T-cell (primary cell): ENCODE results near the gene NCS1. TPM values are rescaled to one million over a fixed set of nuclear protein-coding genes. Genes with fewer than 3 reads are reported as not detected.

Source experiments
- ATAC-seq, 4 experiments: fragments of 200-7000 bp in 3 of 4; fragments of 150-1000 bp in 1 of 4; cut with Tn5 transposase; replicated peaks in 1 of 4; 1 replicate in 3 of 4; 2 replicates in 1 of 4; pipeline ENCODE4 v1.10.0; 2021; ENCODE audit warnings: moderate library complexity in 3 of 4, mild to moderate bottlenecking in 2 of 4, moderate number of reproducible peaks in 1 of 4
- CTCF ChIA-PET, 2 donors: fragments of 300-600 bp; sonication (Branson Sonifier 250); formaldehyde crosslinking; loops; one replicate each; lab custom pipeline; 2022; ENCODE audit warnings: antibody characterized with exemption in 2 of 2; lab: Charles Lee
- POLR2A ChIA-PET, 2 donors: fragments of 300-600 bp; sonication (Branson Sonifier 250); formaldehyde crosslinking; loops; one replicate each; lab custom pipeline; 2022; ENCODE audit warnings: antibody characterized with exemption in 2 of 2; lab: Charles Lee
- DNase-seq, 35 experiments: peaks; one replicate each; pipeline versions ENCODE4 v3.0.0 to v3.0.0-alpha.2; 2013 to 2023
- H3K27ac ChIP-seq: one replicate; pipeline ENCODE4 v1.5.1; 2013; ENCODE audit warnings: low read length
- H3K27me3 ChIP-seq, 2 experiments: replicated peaks in 1 of 2; 1 replicate in 1 of 2; 2 replicates in 1 of 2; pipeline versions ENCODE4 v1.6.1 to v1.7.0; 2013; ENCODE audit warnings: low read length in 1 of 2, mixed read lengths in 1 of 2; ENCODE audit not compliant: control insufficient read depth in 2 of 2, insufficient read depth in 2 of 2; ENCODE audit errors: extremely low read depth in 1 of 2
- H3K36me3 ChIP-seq, 2 donors: 1 replicate in 1 of 2; 2 replicates in 1 of 2; pipeline versions ENCODE4 v1.6.1 to v1.7.0; 2013; ENCODE audit warnings: low read length in 1 of 2; ENCODE audit not compliant: control insufficient read depth in 2 of 2, insufficient read depth in 1 of 2; ENCODE audit errors: extremely low read depth in 1 of 2
- H3K4me1 ChIP-seq, 2 experiments: 1 replicate in 1 of 2; 2 replicates in 1 of 2; pipeline versions ENCODE4 v1.6.1 to v1.7.0; 2013; ENCODE audit warnings: low read length in 2 of 2, mixed read lengths in 1 of 2; ENCODE audit not compliant: insufficient read depth in 2 of 2, control insufficient read depth in 1 of 2; ENCODE audit errors: extremely low read depth in 1 of 2
- H3K4me3 ChIP-seq, 2 donors: 1 replicate in 1 of 2; 2 replicates in 1 of 2; pipeline versions ENCODE4 v1.5.1 to v1.7.0; 2013; ENCODE audit warnings: mild to moderate bottlenecking in 2 of 2, low read length in 1 of 2, moderate library complexity in 1 of 2; ENCODE audit not compliant: control insufficient read depth in 1 of 2; ENCODE audit errors: extremely low read depth in 1 of 2
- H3K9me3 ChIP-seq: 2 replicates; pipeline ENCODE4 v1.7.0; 2013
- H3K27ac Mint-ChIP-seq, 2 donors: one replicate each; pipeline ENCODE4 v1.8.0; 2020 to 2021; ENCODE audit warnings: mild to moderate bottlenecking in 2 of 2, mixed read lengths in 2 of 2
- H3K27me3 Mint-ChIP-seq, 2 donors: one replicate each; pipeline ENCODE4 v1.8.0; 2021 to 2022; ENCODE audit warnings: mixed read lengths in 2 of 2
- H3K36me3 Mint-ChIP-seq: one replicate; pipeline ENCODE4 v1.8.0; 2021; ENCODE audit warnings: mixed read lengths
- H3K4me1 Mint-ChIP-seq, 3 donors: one replicate each; pipeline ENCODE4 v1.8.0; 2020 to 2022; ENCODE audit warnings: mixed read lengths in 3 of 3, mild to moderate bottlenecking in 1 of 3
- H3K4me3 Mint-ChIP-seq, 3 donors: one replicate each; pipeline ENCODE4 v1.8.0; 2020 to 2022; ENCODE audit warnings: mild to moderate bottlenecking in 3 of 3, mixed read lengths in 3 of 3, moderate library complexity in 3 of 3
- H3K9me3 Mint-ChIP-seq, 3 donors: one replicate each; pipeline ENCODE4 v1.8.0; 2020 to 2022; ENCODE audit warnings: mixed read lengths in 3 of 3
- WGBS: methylation state at CpG from one replicate; pipeline ENCODE4 v1.1.5; 2013; ENCODE audit warnings: missing lambda C conversion rate; ENCODE audit not compliant: insufficient coverage; 5-methylcytosine and 5-hydroxymethylcytosine counted together
- total RNA-seq, 35 experiments: library from RNA in 6 of 35; stranded (reverse) in 6 of 35; fragments of 120-200 nt in 1 of 35; gene quantifications; one replicate each; pipeline versions ENCODE4 v1.2.1 to v1.2.4 and lab custom pipeline; 2013 to 2026

Gene NCS1
- total RNA-seq, 5 donors from 2014 or later (not counting 1 experiment from before 2014, with no cell fraction given) = 0.20 to 0.82 (median 0.46) TPM; not detected in 1

- H3K27me3 Mint-ChIP-seq = peaks cover 13 to 23% of the 10 kb centered on the region in 2 donors
- CTCF ChIA-PET = no interaction called here
- H3K27ac Mint-ChIP-seq = no peak overlapping the region
- H3K4me1 Mint-ChIP-seq = peaks cover 0 to 2% (median 2%) of the 10 kb centered on the region in 3 donors
- Histone ChIP-seq H3K27ac (no peak overlapping the region), H3K9me3 (no peaks in the 10 kb centered on the region), H3K4me1 (no peaks in the 10 kb centered on the region), H3K27me3 (peaks cover 3 to 13% of the 10 kb centered on the region in 2 experiments), H3K4me3 (no peak overlapping the region), H3K36me3 (no peaks in the 10 kb centered on the region)
- no peak overlapping the region for H3K4me3 Mint-ChIP-seq
- no peaks in the 10 kb centered on the region for H3K9me3 Mint-ChIP-seq
- no peak for DNase-seq
- POLR2A ChIA-PET = no interaction called here
- 85% methylated on average over 5 of the region's 5 CpGs for WGBS
- no peaks in the 10 kb centered on the region for H3K36me3 Mint-ChIP-seq
- ATAC-seq = no peak
Measured at GRCh38 chr9:130149654-130150286, 22.4 kb upstream of the NCS1 start.

- ATAC-seq (no peak), DNase-seq (no peak)
- Histone ChIP-seq H3K4me1 (no peaks in the 10 kb centered on the region), H3K4me3 (no peak overlapping the region), H3K36me3 (no peaks in the 10 kb centered on the region), H3K9me3 (no peaks in the 10 kb centered on the region), H3K27ac (no peak overlapping the region), H3K27me3 (peaks cover 3 to 6% of the 10 kb centered on the region in 2 experiments)
- no peaks in the 10 kb centered on the region for H3K4me1 Mint-ChIP-seq
- 94% methylated on average over 7 of the region's 14 CpGs for WGBS
- CTCF ChIA-PET = no interaction called here
- H3K27ac Mint-ChIP-seq = no peak overlapping the region
- H3K36me3 Mint-ChIP-seq = no peaks in the 10 kb centered on the region
- peaks cover 9 to 14% of the 10 kb centered on the region in 2 donors for H3K27me3 Mint-ChIP-seq
- no peaks in the 10 kb centered on the region for H3K9me3 Mint-ChIP-seq
- POLR2A ChIA-PET = no interaction called here
- no peak overlapping the region for H3K4me3 Mint-ChIP-seq
Measured at GRCh38 chr9:130150779-130151382, 21.3 kb upstream of the NCS1 start.

GRCh38 chr9:130154816-130155215 is 17.4 kb upstream of the NCS1 start:
- H3K9me3 ChIP-seq = no peaks in the 10 kb centered on the region
- no peak overlapping the region for H3K27ac ChIP-seq
- H3K4me1 ChIP-seq = no peaks in the 10 kb centered on the region
- Mint-ChIP-seq H3K36me3 (no peaks in the 10 kb centered on the region), H3K27ac (no peak overlapping the region), H3K4me1 (no peaks in the 10 kb centered on the region), H3K4me3 (no peak overlapping the region), H3K9me3 (no peaks in the 10 kb centered on the region), H3K27me3 (no peaks in the 10 kb centered on the region)
- ChIA-PET CTCF (no interaction called here), POLR2A (no interaction called here)
- peaks cover 0 to 13% of the 10 kb centered on the region in 2 experiments for H3K27me3 ChIP-seq
- H3K4me3 ChIP-seq = no peak overlapping the region
- H3K36me3 ChIP-seq = no peaks in the 10 kb centered on the region
- DNase-seq (no peak), ATAC-seq (no peak)
- WGBS = 92% methylated on average over 3 of the region's 3 CpGs

GRCh38 chr9:130155647-130156046 is 16.6 kb upstream of the NCS1 start:
- no peaks in the 10 kb centered on the region for H3K4me1 Mint-ChIP-seq
- H3K27me3 Mint-ChIP-seq = no peaks in the 10 kb centered on the region
- DNase-seq (no peak), ATAC-seq (no peak)
- no peaks in the 10 kb centered on the region for H3K36me3 ChIP-seq
- H3K9me3 Mint-ChIP-seq = no peaks in the 10 kb centered on the region
- H3K9me3 ChIP-seq = no peaks in the 10 kb centered on the region
- no peak overlapping the region for H3K4me3 Mint-ChIP-seq
- no peak overlapping the region for H3K27ac Mint-ChIP-seq
- H3K27ac ChIP-seq = no peak overlapping the region
- POLR2A ChIA-PET = no interaction called here
- no peaks in the 10 kb centered on the region for H3K4me1 ChIP-seq
- H3K4me3 ChIP-seq = no peak overlapping the region
- 85% methylated on average over 12 of the region's 12 CpGs for WGBS
- peaks cover 0 to 13% of the 10 kb centered on the region in 2 experiments for H3K27me3 ChIP-seq
- H3K36me3 Mint-ChIP-seq = no peaks in the 10 kb centered on the region
- CTCF ChIA-PET = interaction anchor here in 1 of 2 donors (0.7 kb wide), 1 partner anchor 10 kb away, joined by 3 read pairs; no protein-coding TSS in a partner anchor

GRCh38 chr9:130156672-130157071 is 15.5 kb upstream of the NCS1 start:
- H3K9me3 Mint-ChIP-seq = no peaks in the 10 kb centered on the region
- no peaks in the 10 kb centered on the region for H3K9me3 ChIP-seq
- peaks cover 0 to 13% of the 10 kb centered on the region in 2 experiments for H3K27me3 ChIP-seq
- no peak overlapping the region for H3K27ac ChIP-seq
- POLR2A ChIA-PET = no interaction called here
- no peaks in the 10 kb centered on the region for H3K27me3 Mint-ChIP-seq
- H3K4me3 ChIP-seq = no peak overlapping the region
- WGBS = 91% methylated on average over 3 of the region's 6 CpGs
- no peak overlapping the region for H3K4me3 Mint-ChIP-seq
- no peak overlapping the region for H3K27ac Mint-ChIP-seq
- ATAC-seq = no peak
- DNase-seq = no peak
- no peaks in the 10 kb centered on the region for H3K4me1 Mint-ChIP-seq
- CTCF ChIA-PET = no interaction called here
- no peaks in the 10 kb centered on the region for H3K4me1 ChIP-seq
- no peaks in the 10 kb centered on the region for H3K36me3 Mint-ChIP-seq
- no peaks in the 10 kb centered on the region for H3K36me3 ChIP-seq

- Mint-ChIP-seq H3K4me3 (no peak overlapping the region), H3K27ac (no peak overlapping the region), H3K9me3 (no peaks in the 10 kb centered on the region), H3K27me3 (no peaks in the 10 kb centered on the region), H3K36me3 (no peaks in the 10 kb centered on the region), H3K4me1 (no peaks in the 10 kb centered on the region)
- Histone ChIP-seq H3K4me3 (no peak overlapping the region), H3K27me3 (peaks cover 0 to 13% of the 10 kb centered on the region in 2 experiments), H3K36me3 (no peaks in the 10 kb centered on the region), H3K4me1 (no peaks in the 10 kb centered on the region), H3K9me3 (no peaks in the 10 kb centered on the region), H3K27ac (no peak overlapping the region)
- ATAC-seq (no peak), DNase-seq (no peak)
- CTCF ChIA-PET = no interaction called here
- WGBS = 59% methylated on average over 4 of the region's 7 CpGs
- POLR2A ChIA-PET = no interaction called here
Measured at GRCh38 chr9:130157079-130157478, 15.1 kb upstream of the NCS1 start.
